Type B pancreatic cell (in vitro differentiated cells): ENCODE measurements around the gene LRCH1. TPM values are rescaled to one million over a fixed set of nuclear protein-coding genes. Genes with fewer than 3 reads are reported as not detected.

ENCODE experiments used
- DNase-seq: peaks from one replicate; pipeline ENCODE4 v3.0.0; 2021; ENCODE audit warnings: mixed read lengths; ENCODE audit not compliant: unreplicated experiment; ENCODE audit errors: extremely low spot score
- H3K27ac Mint-ChIP-seq: 2 replicates; pipeline ENCODE4 v1.8.0; 2021; ENCODE audit warnings: mild to moderate bottlenecking, mixed read lengths
- H3K27me3 Mint-ChIP-seq: 2 replicates; pipeline ENCODE4 v1.8.0; 2021; ENCODE audit warnings: mixed read lengths
- H3K36me3 Mint-ChIP-seq: 2 replicates; pipeline ENCODE4 v1.8.0; 2021; ENCODE audit warnings: mixed read lengths
- H3K4me1 Mint-ChIP-seq: one replicate; pipeline ENCODE4 v1.8.0; 2021; ENCODE audit warnings: mixed read lengths; ENCODE audit not compliant: unreplicated experiment
- H3K4me3 Mint-ChIP-seq: 2 replicates; pipeline ENCODE4 v1.8.0; 2021; ENCODE audit warnings: mild to moderate bottlenecking, mixed read lengths
- H3K9me3 Mint-ChIP-seq: 2 replicates; pipeline ENCODE4 v1.8.0; 2021; ENCODE audit warnings: mixed read lengths
- CTCF ChIP-seq: fragments of 200-600 bp; sonication (generic); conservative IDR thresholded peaks from 2 replicates; pipeline ENCODE4 v1.5.0; 2021; ENCODE audit warnings: antibody characterized with exemption, mild to moderate bottlenecking
- total RNA-seq: library from RNA; stranded (reverse); gene quantifications from 2 replicates; pipeline ENCODE4 v1.2.1, GENCODE V29; 2021; ENCODE audit warnings: low replicate concordance

LRCH1 gene
- total RNA-seq, 1 donor from 2014 or later = 23.0 TPM

- DNase-seq = no peak
- Mint-ChIP-seq H3K27ac (no peak overlapping the region), H3K36me3 (no peaks in the 10 kb centered on the region)
These were observed 60.6 kb downstream of the LRCH1 start for GRCh38 chr13:46613409-46614049.

GRCh38 chr13:46614582-46614981, 61.6 kb downstream of the LRCH1 start:
- Mint-ChIP-seq H3K9me3 (peaks cover 4% of the 10 kb centered on the region), H3K27ac (no peak overlapping the region), H3K27me3 (no peaks in the 10 kb centered on the region), H3K4me1 (peaks cover 37% of the 10 kb centered on the region), H3K36me3 (no peaks in the 10 kb centered on the region), H3K4me3 (peak overlapping the region; percentile 19)
- DNase-seq = no peak
- no peak for TF ChIP-seq CTCF

More at GRCh38 chr13:46613409-46614049, 60.6 kb downstream of the LRCH1 start:
- Mint-ChIP-seq H3K4me3 (no peak overlapping the region), H3K27me3 (no peaks in the 10 kb centered on the region), H3K9me3 (peaks cover 4% of the 10 kb centered on the region), H3K4me1 (peaks cover 45% of the 10 kb centered on the region)
- no peak for TF ChIP-seq CTCF

GRCh38 chr13:46615888-46616531, 63.0 kb downstream of the LRCH1 start:
- Mint-ChIP-seq H3K4me3 (peak overlapping the region; percentile 0), H3K27me3 (no peaks in the 10 kb centered on the region), H3K4me1 (peaks cover 42% of the 10 kb centered on the region), H3K36me3 (no peaks in the 10 kb centered on the region), H3K27ac (peak overlapping the region; percentile 69), H3K9me3 (no peaks in the 10 kb centered on the region)
- DNase-seq = no peak
- TF ChIP-seq CTCF = no peak

GRCh38 chr13:46617229-46617721, 64.3 kb downstream of the LRCH1 start:
- Mint-ChIP-seq H3K27me3 (no peaks in the 10 kb centered on the region), H3K27ac (no peak overlapping the region)

GRCh38 chr13:46617885-46618284, 64.9 kb downstream of the LRCH1 start:
- Mint-ChIP-seq H3K27me3 (no peaks in the 10 kb centered on the region), H3K27ac (no peak overlapping the region), H3K4me3 (no peak overlapping the region), H3K36me3 (no peaks in the 10 kb centered on the region), H3K9me3 (no peaks in the 10 kb centered on the region), H3K4me1 (peaks cover 54% of the 10 kb centered on the region)
- no peak for TF ChIP-seq CTCF
- no peak for DNase-seq

More at GRCh38 chr13:46617229-46617721, 64.3 kb downstream of the LRCH1 start:
- H3K36me3 Mint-ChIP-seq = no peaks in the 10 kb centered on the region
- peaks cover 49% of the 10 kb centered on the region for H3K4me1 Mint-ChIP-seq
- DNase-seq = no peak
- no peaks in the 10 kb centered on the region for H3K9me3 Mint-ChIP-seq
- peak overlapping the region; percentile 5 for H3K4me3 Mint-ChIP-seq
- TF ChIP-seq CTCF = no peak
